Astrocyte (in vitro differentiated cells and primary cell): ENCODE data around the gene IRF4. TPM values are rescaled to one million over a fixed set of nuclear protein-coding genes. Genes with fewer than 3 reads are reported as not detected.

Experiments used
- DNase-seq: peaks from one replicate; pipeline ENCODE4 v3.0.0-alpha.2; 2010; ENCODE audit warnings: low read depth
- FAIRE-seq: peaks from 2 replicates; lab custom pipeline; 2011; peaks lifted over from hg19 to GRCh38; lab: Jason Lieb, UNC
- H2AFZ ChIP-seq: 2 replicates; pipeline ENCODE4 v1.6.0; 2012; ENCODE audit warnings: low read depth, low read length, inconsistent platforms
- H3K27ac ChIP-seq: 2 replicates; pipeline ENCODE4 v1.5.1; 2011; ENCODE audit warnings: low read depth, low read length, inconsistent platforms
- H3K27me3 ChIP-seq: 2 replicates; pipeline ENCODE4 v1.6.0; 2011; ENCODE audit warnings: low read length, inconsistent platforms; ENCODE audit not compliant: insufficient read depth
- H3K36me3 ChIP-seq: 2 replicates; pipeline ENCODE4 v1.5.1; 2011; ENCODE audit warnings: low read length, inconsistent platforms; ENCODE audit not compliant: insufficient read depth
- H3K4me1 ChIP-seq: 2 replicates; pipeline ENCODE4 v1.5.1; 2011; ENCODE audit warnings: low read length, inconsistent platforms; ENCODE audit not compliant: insufficient read depth
- H3K4me2 ChIP-seq: 2 replicates; pipeline ENCODE4 v1.6.0; 2012; ENCODE audit warnings: low read length, inconsistent platforms
- H3K4me3 ChIP-seq: 2 replicates; pipeline ENCODE4 v1.5.1; 2011; ENCODE audit warnings: low read depth, mild to moderate bottlenecking, low read length, inconsistent platforms; ENCODE audit not compliant: insufficient read depth
- H3K79me2 ChIP-seq: 2 replicates; pipeline ENCODE4 v1.6.0; 2012; ENCODE audit warnings: mild to moderate bottlenecking, low read length, inconsistent platforms; ENCODE audit not compliant: insufficient read depth
- H3K9ac ChIP-seq: 2 replicates; pipeline ENCODE4 v1.6.0; 2012; ENCODE audit warnings: mild to moderate bottlenecking, low read length, inconsistent platforms
- H3K9me3 ChIP-seq: 2 replicates; pipeline ENCODE4 v1.5.1; 2012; ENCODE audit warnings: low read depth, mild to moderate bottlenecking, low read length, inconsistent platforms; ENCODE audit not compliant: insufficient read depth
- H4K20me1 ChIP-seq: 2 replicates; pipeline ENCODE4 v1.6.0; 2012; ENCODE audit warnings: low read length, inconsistent platforms; ENCODE audit not compliant: insufficient read depth
- H3K27ac Mint-ChIP-seq: one replicate; pipeline ENCODE4 v1.8.0; 2021; ENCODE audit warnings: mild to moderate bottlenecking, mixed read lengths; ENCODE audit not compliant: unreplicated experiment
- H3K27me3 Mint-ChIP-seq: one replicate; pipeline ENCODE4 v1.8.0; 2021; ENCODE audit warnings: low read depth, mixed read lengths; ENCODE audit not compliant: unreplicated experiment
- H3K36me3 Mint-ChIP-seq: one replicate; pipeline ENCODE4 v1.8.0; 2021; ENCODE audit warnings: low read depth, mixed read lengths; ENCODE audit not compliant: unreplicated experiment
- H3K4me1 Mint-ChIP-seq: one replicate; pipeline ENCODE4 v1.8.0; 2021; ENCODE audit warnings: low read depth, mixed read lengths; ENCODE audit not compliant: unreplicated experiment
- H3K4me3 Mint-ChIP-seq: one replicate; pipeline ENCODE4 v1.8.0; 2021; ENCODE audit warnings: mild to moderate bottlenecking, moderate library complexity, mixed read lengths; ENCODE audit not compliant: unreplicated experiment
- H3K9me3 Mint-ChIP-seq: one replicate; pipeline ENCODE4 v1.8.0; 2021; ENCODE audit warnings: mild to moderate bottlenecking, mixed read lengths; ENCODE audit not compliant: unreplicated experiment
- CTCF ChIP-seq: IDR thresholded peaks from 2 replicates; pipeline ENCODE4 v1.5.1; 2011; ENCODE audit warnings: low read depth, mild to moderate bottlenecking, inconsistent platforms, low read length, moderate library complexity; ENCODE audit not compliant: insufficient read depth
- EZH2 ChIP-seq: IDR thresholded peaks from 2 replicates; pipeline ENCODE4 v1.6.1; 2012; ENCODE audit warnings: mild to moderate bottlenecking, low read length, inconsistent platforms; ENCODE audit not compliant: insufficient read depth
- total RNA-seq: library from RNA; stranded (reverse); gene quantifications from 2 replicates; pipeline ENCODE4 v1.2.1, GENCODE V29; 2021

IRF4 gene
- total RNA-seq, 1 donor from 2014 or later: 0.30 TPM

- H3K36me3 Mint-ChIP-seq: no peaks in the 10 kb centered on the region
- H3K4me3 Mint-ChIP-seq: no peak overlapping the region
- Histone ChIP-seq H3K9ac (no peak overlapping the region), H3K4me1 (peaks cover 3% of the 10 kb centered on the region), H3K4me3 (no peak overlapping the region), H3K9me3 (peaks cover 4% of the 10 kb centered on the region), H3K79me2 (no peaks in the 10 kb centered on the region), H3K4me2 (peak overlapping the region; percentile 58), H3K36me3 (no peaks in the 10 kb centered on the region), H3K27ac (no peak overlapping the region), H3K27me3 (peaks cover 10% of the 10 kb centered on the region), H2AFZ (no peak overlapping the region), H4K20me1 (no peaks in the 10 kb centered on the region)
- DNase-seq (no peak), FAIRE-seq (no peak)
- peaks cover 2% of the 10 kb centered on the region for H3K9me3 Mint-ChIP-seq
- peaks cover 9% of the 10 kb centered on the region for H3K4me1 Mint-ChIP-seq
- TF ChIP-seq EZH2 (no peak), CTCF (no peak)
- no peak overlapping the region for H3K27ac Mint-ChIP-seq
- H3K27me3 Mint-ChIP-seq: peaks cover 32% of the 10 kb centered on the region
Observed at GRCh38 chr6:435441-436307, 44.1 kb downstream of the IRF4 start.

GRCh38 chr6:436308-437036, 44.9 kb downstream of the IRF4 start:
- H3K36me3 ChIP-seq: no peaks in the 10 kb centered on the region
- DNase-seq (peak; percentile 70), FAIRE-seq (no peak)
- H3K27ac Mint-ChIP-seq: no peak overlapping the region
- H3K9me3 Mint-ChIP-seq: peaks cover 2% of the 10 kb centered on the region
- H3K36me3 Mint-ChIP-seq: no peaks in the 10 kb centered on the region
- H4K20me1 ChIP-seq: no peaks in the 10 kb centered on the region
- H3K4me3 ChIP-seq: no peak overlapping the region
- H3K9me3 ChIP-seq: peaks cover 4% of the 10 kb centered on the region
- peaks cover 10% of the 10 kb centered on the region for H3K27me3 ChIP-seq
- H3K9ac ChIP-seq: no peak overlapping the region
- no peak overlapping the region for H3K27ac ChIP-seq
- H3K4me2 ChIP-seq: peak overlapping the region; percentile 58
- H3K4me1 Mint-ChIP-seq: peaks cover 9% of the 10 kb centered on the region
- peaks cover 3% of the 10 kb centered on the region for H3K4me1 ChIP-seq
- H2AFZ ChIP-seq: peak overlapping the region; percentile 56
- TF ChIP-seq CTCF: no peak
- TF ChIP-seq EZH2: no peak
- no peak overlapping the region for H3K4me3 Mint-ChIP-seq
- no peaks in the 10 kb centered on the region for H3K79me2 ChIP-seq
- peaks cover 36% of the 10 kb centered on the region for H3K27me3 Mint-ChIP-seq
